Measurements from ENCODE around the gene LECT2.

Gene LECT2

GRCh38 chr5:135964670-135965320 is 10.0 kb upstream of the LECT2 start:
- peak; percentile 17 to 19 for DNase-seq (ENCODE audit: low read depth in 2 of 2)
- no peak for TF ChIP-seq CTCF (IDR thresholded peaks at IDR 0.05; ENCODE audit: low read depth, low read length)
- no peak overlapping the region for H3K4me3 ChIP-seq (replicated peaks in 1 of 2; ENCODE audit: low read depth in 2 of 2, low read length in 2 of 2)

GRCh38 chr5:135955525-135955924 is 742 bp upstream of the LECT2 start:
- no peak for TF ChIP-seq CTCF (IDR thresholded peaks at IDR 0.05; ENCODE audit: low read depth, low read length)
- H3K4me3 ChIP-seq (replicated peaks in 1 of 2; ENCODE audit: low read depth in 2 of 2, low read length in 2 of 2), result no peak overlapping the region
- no peak for DNase-seq (ENCODE audit: low read depth in 2 of 2)

GRCh38 chr5:135953850-135954249 is 933 bp downstream of the LECT2 start:
- TF ChIP-seq CTCF (IDR thresholded peaks at IDR 0.05; ENCODE audit: low read depth, low read length), result no peak
- DNase-seq (ENCODE audit: low read depth in 2 of 2), result no peak
- H3K4me3 ChIP-seq (replicated peaks in 1 of 2; ENCODE audit: low read depth in 2 of 2, low read length in 2 of 2), result no peak overlapping the region

GRCh38 chr5:135952683-135953082 is 2.1 kb downstream of the LECT2 start:
- no peak overlapping the region for H3K4me3 ChIP-seq (replicated peaks in 1 of 2; ENCODE audit: low read depth in 2 of 2, low read length in 2 of 2)
- DNase-seq (ENCODE audit: low read depth in 2 of 2), result no peak

GRCh38 chr5:135951807-135952206 is 3.0 kb downstream of the LECT2 start:
- H3K4me3 ChIP-seq (replicated peaks in 1 of 2; ENCODE audit: low read depth in 2 of 2, low read length in 2 of 2), result no peak overlapping the region
- TF ChIP-seq CTCF (IDR thresholded peaks at IDR 0.05; ENCODE audit: low read depth, low read length), result no peak
- DNase-seq (ENCODE audit: low read depth in 2 of 2), result no peak

More at GRCh38 chr5:135952683-135953082, 2.1 kb downstream of the LECT2 start:
- TF ChIP-seq CTCF (IDR thresholded peaks at IDR 0.05; ENCODE audit: low read depth, low read length), result no peak

- no peak for DNase-seq (ENCODE audit: low read depth in 2 of 2)
- no peak for TF ChIP-seq CTCF (IDR thresholded peaks at IDR 0.05; ENCODE audit: low read depth, low read length)
- no peak overlapping the region for H3K4me3 ChIP-seq (replicated peaks in 1 of 2; ENCODE audit: low read depth in 2 of 2, low read length in 2 of 2)
These were observed 3.5 kb downstream of the LECT2 start for GRCh38 chr5:135951257-135951656.

- TF ChIP-seq CTCF (IDR thresholded peaks at IDR 0.05; ENCODE audit: low read depth, low read length), result no peak
- no peak for DNase-seq (ENCODE audit: low read depth in 2 of 2)
- no peak overlapping the region for H3K4me3 ChIP-seq (replicated peaks in 1 of 2; ENCODE audit: low read depth in 2 of 2, low read length in 2 of 2)
These were observed 4.2 kb downstream of the LECT2 start for GRCh38 chr5:135950611-135951010.
